SW480 (cell line): Measurements from ENCODE around the gene MUC5B.

Experiments
- DNase-seq: peaks from one replicate; pipeline ENCODE4 v3.0.0-alpha.2; 2016; ENCODE audit warnings: low spot score

MUC5B gene

DNA sequence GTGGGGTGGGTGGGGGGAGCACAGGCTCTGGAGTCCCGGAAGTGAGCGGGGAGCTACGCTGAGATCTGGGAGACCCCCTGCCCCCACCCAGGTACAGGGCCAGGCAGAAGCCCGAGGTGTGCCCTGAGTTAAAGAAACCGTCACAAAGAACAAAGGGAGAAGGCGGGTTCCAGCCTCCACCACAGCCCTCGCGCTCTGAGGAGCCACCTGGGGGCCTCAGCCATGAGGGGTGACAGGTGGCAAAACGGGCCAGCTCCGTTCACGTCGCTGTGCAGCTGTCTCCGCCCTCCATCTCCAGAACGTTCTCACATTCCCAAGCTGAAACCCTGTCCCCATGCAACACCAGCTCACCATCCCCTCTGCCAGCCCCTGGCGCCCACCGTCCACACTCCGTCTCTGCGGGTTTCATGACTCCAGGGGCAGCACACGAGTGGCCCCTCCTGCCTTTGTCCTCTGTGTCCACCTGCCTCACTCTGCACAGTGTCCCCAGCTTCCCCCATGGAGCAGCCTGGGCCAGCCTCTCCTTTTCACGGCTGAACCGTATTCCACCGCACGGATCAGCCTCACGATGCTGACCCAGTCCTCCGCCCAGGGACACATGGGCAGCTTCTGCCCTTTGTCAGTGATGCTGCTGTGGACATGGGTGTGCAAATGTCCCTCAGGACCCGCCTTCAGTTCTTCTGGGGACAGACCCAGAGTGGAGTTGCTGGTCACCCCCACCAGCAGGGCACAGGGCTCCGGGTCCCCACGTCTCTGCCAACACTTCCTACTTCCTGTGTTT lies 1.7 kb upstream of the MUC5B start:
- DNase-seq: no peak

DNA sequence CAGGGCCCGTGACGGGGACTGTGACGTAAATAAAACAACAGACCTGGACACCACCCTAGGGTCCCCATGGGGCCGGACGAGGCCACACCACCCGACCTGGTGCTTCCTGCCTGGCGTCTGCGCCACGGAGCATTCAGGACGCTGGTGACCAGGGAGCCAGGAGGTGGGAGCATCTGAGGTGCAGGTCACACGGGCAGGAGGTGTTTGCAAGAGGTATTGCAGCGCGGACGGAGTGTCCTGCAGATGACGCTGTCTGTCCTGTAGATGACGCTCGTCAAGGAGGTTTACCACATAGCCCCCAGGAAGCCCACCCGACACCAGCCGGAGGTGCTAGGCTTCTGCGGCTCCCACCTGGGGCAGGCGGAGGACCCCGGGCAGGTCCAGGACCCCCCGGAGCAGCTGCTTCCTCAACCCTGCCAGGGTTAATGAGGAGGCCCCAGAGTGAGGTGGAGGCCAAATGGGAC lies 986 bp upstream of the MUC5B start:
- DNase-seq: no peak

DNA sequence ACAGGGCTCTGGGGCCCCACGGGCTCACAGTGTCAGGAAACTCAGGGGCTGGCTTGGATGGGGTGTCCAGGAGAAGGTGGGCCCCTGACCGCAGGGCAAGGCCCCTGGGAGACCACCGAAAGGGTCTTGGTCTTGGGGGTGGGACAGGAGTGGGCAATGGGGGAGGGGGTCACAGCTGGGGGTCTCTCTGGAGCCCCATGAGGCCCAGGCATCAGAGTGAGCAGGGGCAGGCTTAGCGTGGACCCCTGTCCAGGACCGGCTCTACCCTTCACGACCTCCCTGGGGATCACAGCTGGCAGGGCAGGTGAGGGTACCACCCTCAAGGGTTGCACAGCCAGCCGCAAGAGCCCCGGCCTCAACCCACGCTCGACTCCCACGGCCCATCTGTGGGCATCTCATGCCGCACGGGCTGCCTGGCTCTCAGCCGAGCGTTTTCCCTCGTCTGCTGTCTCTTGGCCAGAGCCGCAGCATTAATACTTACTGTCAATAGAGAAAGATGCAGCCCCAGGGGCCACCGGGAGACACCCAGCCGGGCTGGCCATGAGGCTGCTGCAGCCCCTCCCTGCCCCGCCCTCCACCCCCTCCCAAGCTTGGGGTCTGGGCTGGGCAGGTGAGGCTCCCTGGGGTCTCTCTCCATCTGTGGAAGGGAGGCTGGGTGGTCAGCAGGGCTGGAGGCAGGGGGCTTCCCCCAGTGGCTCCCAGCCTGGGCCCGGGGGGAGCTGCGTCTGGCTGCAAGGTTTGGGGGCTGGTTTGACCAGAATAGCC lies 662 bp downstream of the MUC5B start:
- DNase-seq: no peak

DNA sequence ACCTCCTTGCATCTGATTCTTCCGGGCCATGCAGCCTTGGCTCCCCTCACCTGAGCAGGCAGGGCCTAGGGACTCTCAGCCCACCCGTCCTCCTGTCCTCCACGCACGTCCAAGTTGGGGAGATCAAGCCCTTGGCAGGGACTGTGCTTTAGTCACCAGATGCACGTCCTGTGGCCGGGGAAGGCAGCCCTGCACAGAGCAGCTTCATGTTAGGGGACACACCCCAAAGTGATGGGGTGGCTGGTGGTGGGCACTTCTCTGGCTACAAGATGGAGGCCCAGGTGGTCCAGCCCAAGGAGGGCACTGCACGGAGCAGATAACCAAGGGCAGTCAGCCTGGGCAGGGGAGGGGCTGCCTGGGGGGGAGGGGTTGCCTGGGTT lies 1.2 kb downstream of the MUC5B start:
- no peak for DNase-seq

DNA sequence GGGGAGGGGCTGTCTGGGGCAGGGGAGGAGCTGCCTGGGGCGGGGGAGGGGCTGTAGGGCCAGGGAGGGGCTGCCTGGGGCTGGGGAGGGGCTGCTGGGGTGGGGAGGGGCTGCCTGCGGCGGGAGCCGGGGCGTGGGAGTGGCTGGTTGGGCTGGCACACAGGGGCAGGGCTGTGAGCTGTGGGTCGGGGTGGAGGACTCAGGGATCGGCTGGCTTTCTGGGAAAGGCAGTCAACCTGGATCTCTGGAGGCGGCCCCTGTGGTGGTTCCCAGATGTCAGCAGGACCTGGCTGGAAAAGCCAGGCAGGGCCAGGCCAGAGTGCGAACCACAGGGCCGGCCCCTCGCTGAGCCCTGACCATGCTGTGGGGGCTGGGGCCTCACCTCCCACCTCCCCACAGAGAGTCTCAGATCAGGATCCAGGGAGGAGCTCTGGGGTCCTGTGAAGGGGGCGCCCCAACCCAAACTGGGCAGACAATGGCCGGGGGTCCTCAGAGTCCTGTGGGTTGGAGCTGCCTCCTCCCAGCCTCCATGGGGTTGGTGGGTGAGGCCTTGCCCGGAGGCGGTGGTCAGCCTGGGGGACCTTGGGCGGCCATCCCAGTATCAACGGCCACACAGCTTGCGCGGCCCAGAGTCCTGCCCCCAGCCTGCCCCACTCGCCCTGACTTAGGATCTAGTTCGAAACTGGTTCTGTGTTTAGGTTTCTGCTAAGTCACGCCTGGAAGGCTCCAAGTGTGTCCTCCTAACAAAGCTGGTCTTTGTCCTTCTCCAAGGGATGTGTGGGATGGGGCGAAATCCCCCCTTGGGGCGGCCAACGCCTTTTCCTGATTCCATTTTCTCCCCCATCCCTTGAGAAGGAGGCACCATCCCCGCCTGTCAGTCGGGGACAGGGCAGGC lies 1.9 kb downstream of the MUC5B start:
- peak; percentile 22 for DNase-seq

DNA sequence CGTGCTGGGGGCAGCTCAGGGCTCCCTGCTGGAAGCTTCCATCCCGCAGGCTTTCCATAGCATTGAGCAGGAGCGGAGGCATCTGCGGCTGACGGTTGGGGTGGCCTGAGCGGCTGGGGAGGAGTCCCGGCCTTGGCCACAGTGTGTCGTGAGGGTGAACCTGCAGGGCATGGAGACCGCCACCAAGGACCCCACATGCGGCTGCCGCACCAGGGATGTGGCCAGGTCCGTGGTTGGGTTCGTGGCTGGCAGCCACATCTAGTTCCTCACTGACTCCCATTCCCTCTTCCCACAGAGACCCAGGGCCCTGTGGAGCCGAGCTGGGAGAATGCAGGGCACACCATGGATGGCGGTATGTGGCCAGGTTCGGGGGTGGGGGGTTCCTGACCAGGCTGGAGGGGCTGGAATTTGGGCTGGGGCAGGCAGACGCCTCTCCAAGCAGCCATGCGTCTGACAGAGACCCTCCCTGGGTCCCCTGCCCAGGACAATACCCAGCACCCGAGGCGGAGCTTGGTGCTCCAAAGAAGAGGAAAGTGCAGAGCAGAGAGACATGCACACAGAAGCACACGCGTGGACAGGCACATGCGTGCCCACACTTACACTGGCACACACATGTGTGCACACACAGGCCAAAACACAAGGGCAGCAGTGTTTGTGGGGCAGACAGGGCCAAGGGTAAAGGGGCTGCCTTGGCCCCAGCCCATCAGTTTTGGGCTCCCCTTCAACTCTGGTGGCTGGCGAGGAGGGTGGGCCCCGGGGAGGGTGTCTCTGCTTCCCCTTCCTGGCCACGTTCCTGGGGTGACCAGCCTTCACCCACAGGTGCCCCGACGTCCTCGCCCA lies 2.7 kb downstream of the MUC5B start:
- DNase-seq: no peak

DNA sequence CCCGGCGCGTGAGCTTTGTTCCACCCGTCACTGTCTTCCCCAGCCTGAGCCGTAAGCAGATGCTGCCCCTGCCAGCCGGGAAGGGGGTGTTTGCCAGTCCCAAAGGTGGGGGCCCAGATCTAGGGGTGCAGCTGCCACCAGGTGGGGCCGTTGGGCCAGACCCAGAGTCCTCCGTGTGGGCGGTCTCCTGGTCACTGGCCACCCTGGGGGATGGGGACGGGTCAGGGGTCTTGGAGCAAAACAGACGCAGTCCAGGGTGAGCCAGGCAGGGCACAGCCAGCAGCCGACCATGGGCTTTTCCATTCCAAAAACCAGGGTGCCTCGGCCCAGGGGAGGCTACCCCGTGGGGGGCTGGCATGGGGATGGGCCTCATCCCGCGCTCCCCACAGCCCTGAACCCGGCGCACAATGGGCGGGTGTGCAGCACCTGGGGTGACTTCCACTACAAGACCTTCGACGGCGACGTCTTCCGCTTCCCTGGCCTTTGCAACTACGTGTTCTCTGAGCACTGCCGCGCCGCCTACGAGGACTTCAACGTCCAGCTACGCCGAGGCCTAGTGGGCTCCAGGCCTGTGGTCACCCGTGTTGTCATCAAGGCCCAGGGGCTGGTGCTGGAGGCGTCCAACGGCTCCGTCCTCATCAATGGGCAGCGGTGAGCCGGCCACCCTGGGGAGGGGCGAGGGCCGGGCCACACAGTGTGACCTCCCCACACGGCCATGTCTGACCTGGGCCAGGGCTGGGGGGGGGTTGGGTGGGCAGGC lies 3.5 kb downstream of the MUC5B start:
- no peak for DNase-seq

DNA sequence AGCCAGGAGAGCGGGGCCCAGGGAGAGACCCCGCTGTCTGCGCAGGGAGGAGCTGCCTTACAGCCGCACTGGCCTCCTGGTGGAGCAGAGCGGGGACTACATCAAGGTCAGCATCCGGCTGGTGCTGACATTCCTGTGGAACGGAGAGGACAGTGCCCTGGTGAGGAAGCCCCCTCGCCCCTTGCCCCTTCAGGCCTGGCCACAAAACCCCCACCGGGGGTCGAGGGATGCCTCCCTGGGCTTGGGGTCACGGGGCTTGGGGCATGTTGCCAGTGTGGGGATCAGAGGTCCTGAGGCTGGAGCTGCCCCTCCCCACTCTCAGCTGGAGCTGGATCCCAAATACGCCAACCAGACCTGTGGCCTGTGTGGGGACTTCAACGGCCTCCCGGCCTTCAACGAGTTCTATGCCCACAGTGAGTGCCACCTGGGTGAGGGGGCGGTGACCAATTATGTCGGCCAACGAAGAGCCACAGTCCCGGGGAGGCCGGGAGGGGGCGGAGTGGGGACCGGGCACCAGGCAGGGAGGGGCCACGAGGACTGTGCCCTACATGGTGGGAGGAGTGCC lies 4.2 kb downstream of the MUC5B start:
- DNase-seq: no peak

DNA sequence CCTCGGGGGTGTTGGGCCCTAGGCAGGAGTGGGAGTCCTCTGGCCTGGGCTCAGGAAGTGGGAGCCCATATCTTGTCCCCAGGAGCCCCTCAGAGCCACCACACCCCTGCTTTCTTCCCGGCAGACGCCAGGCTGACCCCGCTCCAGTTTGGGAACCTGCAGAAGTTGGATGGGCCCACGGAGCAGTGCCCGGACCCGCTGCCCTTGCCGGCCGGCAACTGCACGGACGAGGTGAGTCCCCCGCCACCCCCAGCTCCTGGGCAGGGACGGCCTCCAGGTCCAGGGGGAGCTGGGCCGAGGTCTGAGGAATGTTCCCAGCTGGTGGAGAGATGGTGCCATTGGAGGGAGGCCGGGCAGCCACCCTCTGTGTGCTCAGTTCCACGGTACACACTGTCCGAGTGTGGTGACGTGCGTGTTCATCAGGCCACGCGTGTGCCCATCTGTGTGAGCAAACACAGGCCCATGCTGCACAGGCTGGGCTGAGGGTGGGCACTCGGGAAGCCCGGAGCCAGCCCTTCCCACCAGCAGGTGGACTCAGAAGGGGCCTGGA lies 4.8 kb downstream of the MUC5B start:
- no peak for DNase-seq

DNA sequence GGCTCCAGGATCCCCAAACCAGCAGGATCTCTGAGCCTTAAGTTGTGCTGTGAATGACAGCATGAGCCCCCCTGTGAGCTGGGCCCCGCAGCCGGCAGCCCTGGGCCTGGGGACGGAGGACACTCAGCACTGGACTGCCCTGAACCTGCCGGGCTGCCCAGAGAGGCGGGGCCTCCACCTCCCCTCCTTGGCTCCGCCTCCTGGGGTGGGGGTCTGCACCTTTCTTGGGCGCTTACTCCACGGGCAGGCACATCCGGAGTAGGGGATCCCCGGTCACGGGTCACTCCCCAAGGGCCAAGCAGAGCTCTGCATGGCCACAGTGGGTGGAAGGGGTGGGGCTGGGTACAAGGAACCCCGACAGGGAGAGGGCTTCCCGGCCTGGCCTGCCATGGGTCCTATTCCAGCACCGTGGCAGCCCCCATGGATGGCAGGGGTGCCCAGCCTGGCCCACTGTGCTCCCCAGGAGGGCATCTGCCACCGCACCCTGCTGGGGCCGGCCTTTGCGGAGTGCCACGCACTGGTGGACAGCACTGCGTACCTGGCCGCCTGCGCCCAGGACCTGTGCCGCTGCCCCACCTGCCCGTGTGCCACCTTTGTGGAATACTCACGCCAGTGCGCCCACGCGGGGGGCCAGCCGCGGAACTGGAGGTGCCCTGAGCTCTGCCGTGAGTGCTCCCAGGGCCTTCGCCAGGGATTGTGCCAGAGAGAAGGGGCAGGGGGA lies 5.4 kb downstream of the MUC5B start:
- no peak for DNase-seq

DNA sequence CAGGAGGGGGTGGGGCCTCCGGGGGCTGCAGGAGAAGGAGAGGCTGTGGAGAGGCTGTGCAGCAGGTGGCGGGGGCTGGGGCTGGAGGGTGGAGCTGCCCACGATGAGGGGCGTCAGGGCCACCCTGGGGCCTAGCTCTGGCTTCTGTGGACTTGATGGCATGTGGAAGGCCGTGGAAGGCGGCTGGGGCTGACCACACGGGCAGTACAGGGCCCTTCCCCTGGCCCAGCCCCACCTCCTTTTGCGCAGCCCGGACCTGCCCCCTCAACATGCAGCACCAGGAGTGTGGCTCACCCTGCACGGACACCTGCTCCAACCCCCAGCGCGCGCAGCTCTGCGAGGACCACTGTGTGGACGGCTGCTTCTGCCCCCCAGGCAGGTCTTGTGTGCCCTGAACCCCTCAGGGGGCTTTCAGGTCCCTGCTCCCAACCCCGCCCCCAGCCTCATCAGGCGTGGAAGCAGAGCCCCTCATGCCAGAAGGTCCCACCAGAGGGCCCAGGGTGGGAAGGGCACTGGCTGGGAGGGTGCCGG lies 6.1 kb downstream of the MUC5B start:
- no peak for DNase-seq

DNA sequence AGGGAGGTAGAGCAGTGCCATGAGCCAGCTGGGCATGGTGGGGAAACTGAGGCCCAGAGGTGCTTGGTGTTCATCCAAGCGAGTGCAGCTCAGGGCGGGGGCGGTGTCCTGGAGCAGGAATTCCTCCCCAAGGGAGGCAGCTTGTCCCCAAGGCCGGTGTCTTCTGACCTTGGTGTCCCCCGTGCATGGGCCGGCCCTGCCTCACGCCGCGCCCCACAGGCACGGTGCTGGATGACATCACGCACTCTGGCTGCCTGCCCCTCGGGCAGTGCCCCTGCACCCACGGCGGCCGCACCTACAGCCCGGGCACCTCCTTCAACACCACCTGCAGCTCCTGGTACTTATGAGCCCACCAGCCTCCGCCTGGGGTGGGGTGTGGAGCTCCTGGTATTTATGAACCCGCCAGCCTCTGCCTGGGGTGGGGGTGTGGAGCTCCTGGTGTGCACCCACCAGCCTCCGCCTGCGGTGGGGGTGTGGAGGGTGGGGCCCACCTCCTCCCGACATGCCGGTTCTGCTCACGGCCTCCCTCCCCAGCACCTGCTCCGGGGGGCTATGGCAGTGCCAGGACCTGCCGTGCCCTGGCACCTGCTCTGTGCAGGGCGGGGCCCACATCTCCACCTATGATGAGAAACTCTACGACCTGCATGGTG lies 6.7 kb downstream of the MUC5B start:
- DNase-seq: no peak

DNA sequence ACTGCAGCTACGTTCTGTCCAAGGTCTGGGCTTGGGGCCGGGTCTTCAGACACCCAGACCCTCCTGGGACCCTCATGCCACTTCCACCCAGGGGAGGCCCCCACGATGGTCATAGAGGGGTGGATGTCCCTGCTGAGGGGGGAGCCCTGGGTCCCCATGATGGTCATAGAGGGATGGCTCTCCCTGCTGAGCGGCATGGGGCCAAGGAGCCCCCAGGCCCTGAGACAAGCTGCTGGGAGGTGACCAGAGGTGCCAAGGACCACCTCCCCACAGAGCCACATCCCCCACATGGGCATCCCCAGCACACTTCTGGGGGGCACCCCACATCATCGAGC lies 7.2 kb downstream of the MUC5B start:
- no peak for DNase-seq

DNA sequence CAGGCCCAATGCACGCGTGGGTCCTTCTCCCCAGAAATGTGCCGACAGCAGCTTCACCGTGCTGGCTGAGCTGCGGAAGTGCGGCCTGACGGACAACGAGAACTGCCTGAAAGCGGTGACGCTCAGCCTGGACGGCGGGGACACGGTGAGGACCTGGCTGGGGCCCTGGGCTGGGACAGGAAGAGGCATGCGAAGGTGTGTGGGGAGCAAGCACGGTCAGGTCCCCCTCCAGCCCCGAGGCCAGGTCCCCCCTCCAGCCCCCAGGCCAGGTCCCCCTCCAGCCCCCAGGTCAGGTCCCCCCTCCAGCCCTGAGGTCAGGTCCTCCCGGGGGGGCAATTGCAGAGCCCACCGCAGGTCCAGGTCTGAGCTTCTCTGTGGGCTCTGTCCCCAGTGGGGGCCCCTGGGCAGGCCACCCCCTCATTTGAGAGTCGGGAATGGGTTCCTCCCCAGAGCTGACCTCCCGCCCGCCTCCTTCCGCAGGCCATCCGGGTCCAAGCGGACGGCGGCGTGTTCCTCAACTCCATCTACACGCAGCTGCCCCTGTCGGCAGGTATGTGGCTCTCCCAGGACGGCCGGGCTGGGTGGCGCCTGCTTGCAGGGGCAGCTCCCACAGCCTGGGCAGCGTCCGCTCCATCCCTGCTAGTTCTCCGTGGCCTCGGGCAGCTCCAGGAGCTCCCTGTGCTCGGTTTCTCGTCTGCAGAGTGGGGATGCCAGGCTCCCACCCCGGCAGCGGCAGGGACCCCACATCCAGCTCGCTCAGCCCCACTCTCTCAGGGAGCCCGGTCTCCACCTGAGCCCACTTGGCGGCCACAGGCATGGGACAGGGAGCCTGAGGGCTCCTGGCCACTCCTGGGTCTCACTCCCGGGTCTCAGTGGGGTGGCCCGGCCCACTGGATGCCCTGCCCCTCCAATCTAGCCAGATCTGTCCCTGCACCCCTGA lies 7.9 kb downstream of the MUC5B start:
- peak; percentile 28 for DNase-seq

DNA sequence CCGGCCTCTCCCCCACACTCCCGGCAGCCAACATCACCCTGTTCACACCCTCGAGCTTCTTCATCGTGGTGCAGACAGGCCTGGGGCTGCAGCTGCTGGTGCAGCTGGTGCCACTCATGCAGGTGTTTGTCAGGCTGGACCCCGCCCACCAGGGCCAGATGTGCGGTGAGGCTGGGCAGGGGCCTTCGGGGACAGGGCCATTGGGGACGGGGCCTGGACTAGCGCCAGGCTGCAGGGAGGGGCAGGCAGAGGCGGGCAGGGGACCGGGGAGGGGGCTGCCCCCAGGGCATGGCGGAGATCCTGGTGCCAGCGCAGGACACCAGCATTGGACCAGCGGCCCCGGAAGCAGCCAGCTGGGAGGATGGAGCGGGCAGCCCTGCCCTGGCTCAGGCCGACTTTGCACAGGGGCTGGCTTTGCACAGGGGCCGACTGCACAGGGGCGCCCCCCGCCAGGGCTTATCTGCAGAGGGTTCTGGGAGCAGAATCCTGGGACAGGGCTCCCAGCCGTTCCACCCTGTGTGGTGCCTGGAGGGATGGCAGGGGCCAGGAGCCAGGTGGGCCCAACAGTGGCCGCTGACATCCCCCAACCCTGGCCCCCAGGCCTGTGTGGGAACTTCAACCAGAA lies 8.6 kb downstream of the MUC5B start:
- no peak for DNase-seq

DNA sequence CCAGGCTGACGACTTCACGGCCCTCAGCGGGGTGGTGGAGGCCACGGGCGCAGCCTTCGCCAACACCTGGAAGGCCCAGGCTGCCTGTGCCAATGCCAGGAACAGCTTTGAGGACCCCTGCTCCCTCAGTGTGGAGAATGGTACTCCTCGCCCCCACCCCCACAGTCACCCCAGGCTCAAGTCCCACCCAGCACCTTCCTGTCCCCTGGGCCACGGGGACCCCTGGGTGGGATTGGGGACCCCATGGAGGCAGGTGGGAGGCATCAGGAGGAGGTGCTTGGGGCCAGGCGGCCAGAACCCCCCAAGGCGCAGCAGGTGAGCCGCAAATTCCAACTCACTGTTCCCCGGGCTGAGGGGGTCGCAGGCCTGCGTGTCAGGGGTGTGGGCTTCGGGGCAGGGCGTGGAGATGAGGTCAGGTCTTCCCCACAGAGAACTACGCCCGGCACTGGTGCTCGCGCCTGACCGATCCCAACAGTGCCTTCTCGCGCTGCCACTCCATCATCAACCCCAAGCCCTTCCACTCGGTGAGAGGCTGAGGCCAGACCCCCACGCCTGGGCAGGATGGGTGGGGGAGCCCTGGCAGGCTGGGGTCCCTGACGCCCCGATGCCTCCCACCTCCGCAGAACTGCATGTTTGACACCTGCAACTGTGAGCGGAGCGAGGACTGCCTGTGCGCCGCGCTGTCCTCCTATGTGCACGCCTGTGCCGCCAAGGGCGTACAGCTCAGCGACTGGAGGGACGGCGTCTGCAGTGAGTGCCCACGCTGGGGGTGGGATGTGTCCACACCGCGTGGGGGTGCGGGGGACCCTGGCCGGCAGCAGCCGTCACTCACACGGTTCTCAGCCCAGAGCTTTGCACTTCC lies 9.4 kb downstream of the MUC5B start:
- DNase-seq: no peak
